Measurements from ENCODE around the gene CARD14. TPM values are rescaled to one million over a fixed set of nuclear protein-coding genes. Genes with fewer than 3 reads are reported as not detected.

Gene CARD14
- total and polyA plus RNA-seq, 5 donors from 2014 or later, result 0.12 to 0.48 TPM; not detected in 3

- no peak overlapping the region for H3K4me3 ChIP-seq (ENCODE audit: low read depth, low read length)
- DNase-seq (no peak), ATAC-seq (ENCODE audit: low read depth in 2 of 2) (no peak)
- no peak overlapping the region for H3K27ac ChIP-seq (ENCODE audit: insufficient read depth, low read length, poor library complexity, severe bottlenecking)
- Mint-ChIP-seq H3K27me3 (peaks cover 5% of the 10 kb centered on the region), H3K27ac (no peak overlapping the region), H3K4me1 (no peaks in the 10 kb centered on the region), H3K4me3 (no peak overlapping the region), H3K9me3 (no peaks in the 10 kb centered on the region), H3K36me3 (no peaks in the 10 kb centered on the region)
- no peaks in the 10 kb centered on the region for H3K9me3 ChIP-seq (ENCODE audit: control insufficient read depth in 2 of 2, low read length in 2 of 2)
- no peaks in the 10 kb centered on the region for H3K27me3 ChIP-seq (ENCODE audit: control insufficient read depth, insufficient read depth, low read length)
- H3K4me1 ChIP-seq (ENCODE audit: control insufficient read depth, insufficient read depth, low read length, poor library complexity, severe bottlenecking), result no peaks in the 10 kb centered on the region
- no peaks in the 10 kb centered on the region for H3K36me3 ChIP-seq (ENCODE audit: control insufficient read depth, insufficient read depth, low read length)
Observed at GRCh38 chr17:80181431-80181830, 11.6 kb downstream of the CARD14 start.

GRCh38 chr17:80182118-80182844 lies 12.5 kb downstream of the CARD14 start:
- Histone ChIP-seq H3K4me1 (ENCODE audit: control insufficient read depth, insufficient read depth, low read length, poor library complexity, severe bottlenecking) (no peaks in the 10 kb centered on the region), H3K36me3 (ENCODE audit: control insufficient read depth, insufficient read depth, low read length) (no peaks in the 10 kb centered on the region), H3K27ac (ENCODE audit: insufficient read depth, low read length, poor library complexity, severe bottlenecking) (no peak overlapping the region), H3K27me3 (ENCODE audit: control insufficient read depth, insufficient read depth, low read length) (no peaks in the 10 kb centered on the region), H3K9me3 (ENCODE audit: control insufficient read depth in 2 of 2, low read length in 2 of 2) (no peaks in the 10 kb centered on the region), H3K4me3 (ENCODE audit: low read depth, low read length) (no peak overlapping the region)
- Mint-ChIP-seq H3K4me3 (no peak overlapping the region), H3K4me1 (no peaks in the 10 kb centered on the region), H3K27me3 (peaks cover 13% of the 10 kb centered on the region), H3K9me3 (no peaks in the 10 kb centered on the region), H3K27ac (peak overlapping the region in 1 of 3 donors; percentile 26), H3K36me3 (no peaks in the 10 kb centered on the region)
- DNase-seq, result no peak
- ATAC-seq (ENCODE audit: low read depth in 2 of 2), result no peak

GRCh38 chr17:80182845-80183223 lies 13.0 kb downstream of the CARD14 start:
- no peaks in the 10 kb centered on the region for H3K4me1 Mint-ChIP-seq
- peaks cover 16% of the 10 kb centered on the region for H3K27me3 Mint-ChIP-seq
- Histone ChIP-seq H3K4me1 (ENCODE audit: control insufficient read depth, insufficient read depth, low read length, poor library complexity, severe bottlenecking) (no peaks in the 10 kb centered on the region), H3K27ac (ENCODE audit: insufficient read depth, low read length, poor library complexity, severe bottlenecking) (no peak overlapping the region), H3K4me3 (ENCODE audit: low read depth, low read length) (no peak overlapping the region), H3K9me3 (ENCODE audit: control insufficient read depth in 2 of 2, low read length in 2 of 2) (no peaks in the 10 kb centered on the region), H3K27me3 (ENCODE audit: control insufficient read depth, insufficient read depth, low read length) (no peaks in the 10 kb centered on the region), H3K36me3 (ENCODE audit: control insufficient read depth, insufficient read depth, low read length) (no peaks in the 10 kb centered on the region)
- H3K9me3 Mint-ChIP-seq, result no peaks in the 10 kb centered on the region
- no peaks in the 10 kb centered on the region for H3K36me3 Mint-ChIP-seq
- no peak for ATAC-seq (ENCODE audit: low read depth in 2 of 2)
- no peak overlapping the region for H3K27ac Mint-ChIP-seq
- DNase-seq, result no peak
- H3K4me3 Mint-ChIP-seq, result no peak overlapping the region

GRCh38 chr17:80183581-80184422 lies 14.0 kb downstream of the CARD14 start:
- Mint-ChIP-seq H3K27ac (no peak overlapping the region), H3K9me3 (no peaks in the 10 kb centered on the region), H3K27me3 (peaks cover 16% of the 10 kb centered on the region), H3K36me3 (no peaks in the 10 kb centered on the region), H3K4me1 (no peaks in the 10 kb centered on the region), H3K4me3 (no peak overlapping the region)
- Histone ChIP-seq H3K27me3 (ENCODE audit: control insufficient read depth, insufficient read depth, low read length) (no peaks in the 10 kb centered on the region), H3K4me1 (ENCODE audit: control insufficient read depth, insufficient read depth, low read length, poor library complexity, severe bottlenecking) (no peaks in the 10 kb centered on the region), H3K36me3 (ENCODE audit: control insufficient read depth, insufficient read depth, low read length) (no peaks in the 10 kb centered on the region), H3K4me3 (ENCODE audit: low read depth, low read length) (no peak overlapping the region), H3K9me3 (ENCODE audit: control insufficient read depth in 2 of 2, low read length in 2 of 2) (no peaks in the 10 kb centered on the region), H3K27ac (ENCODE audit: insufficient read depth, low read length, poor library complexity, severe bottlenecking) (no peak overlapping the region)
- DNase-seq (no peak), ATAC-seq (ENCODE audit: low read depth in 2 of 2) (no peak)

GRCh38 chr17:80184423-80184714 lies 14.5 kb downstream of the CARD14 start:
- no peak overlapping the region for H3K27ac ChIP-seq (ENCODE audit: insufficient read depth, low read length, poor library complexity, severe bottlenecking)
- no peaks in the 10 kb centered on the region for H3K9me3 ChIP-seq (ENCODE audit: control insufficient read depth in 2 of 2, low read length in 2 of 2)
- no peaks in the 10 kb centered on the region for H3K36me3 ChIP-seq (ENCODE audit: control insufficient read depth, insufficient read depth, low read length)
- no peak overlapping the region for H3K4me3 Mint-ChIP-seq
- no peak for ATAC-seq (ENCODE audit: low read depth in 2 of 2)
- no peak overlapping the region for H3K27ac Mint-ChIP-seq
- no peak for DNase-seq
- no peak overlapping the region for H3K4me3 ChIP-seq (ENCODE audit: low read depth, low read length)
- H3K9me3 Mint-ChIP-seq, result no peaks in the 10 kb centered on the region
- no peaks in the 10 kb centered on the region for H3K4me1 ChIP-seq (ENCODE audit: control insufficient read depth, insufficient read depth, low read length, poor library complexity, severe bottlenecking)
- peaks cover 16% of the 10 kb centered on the region for H3K27me3 Mint-ChIP-seq
- no peaks in the 10 kb centered on the region for H3K4me1 Mint-ChIP-seq
- no peaks in the 10 kb centered on the region for H3K27me3 ChIP-seq (ENCODE audit: control insufficient read depth, insufficient read depth, low read length)
- H3K36me3 Mint-ChIP-seq, result no peaks in the 10 kb centered on the region

GRCh38 chr17:80185968-80186367 lies 16.1 kb downstream of the CARD14 start:
- Histone ChIP-seq H3K27me3 (ENCODE audit: control insufficient read depth, insufficient read depth, low read length) (no peaks in the 10 kb centered on the region), H3K36me3 (ENCODE audit: control insufficient read depth, insufficient read depth, low read length) (no peaks in the 10 kb centered on the region), H3K27ac (ENCODE audit: insufficient read depth, low read length, poor library complexity, severe bottlenecking) (no peak overlapping the region), H3K4me3 (ENCODE audit: low read depth, low read length) (no peak overlapping the region), H3K4me1 (ENCODE audit: control insufficient read depth, insufficient read depth, low read length, poor library complexity, severe bottlenecking) (no peaks in the 10 kb centered on the region), H3K9me3 (ENCODE audit: control insufficient read depth in 2 of 2, low read length in 2 of 2) (no peaks in the 10 kb centered on the region)
- Mint-ChIP-seq H3K36me3 (no peaks in the 10 kb centered on the region), H3K4me1 (no peaks in the 10 kb centered on the region), H3K27me3 (peaks cover 12% of the 10 kb centered on the region), H3K9me3 (no peaks in the 10 kb centered on the region), H3K4me3 (no peak overlapping the region), H3K27ac (no peak overlapping the region)
- ATAC-seq (ENCODE audit: low read depth in 2 of 2) (no peak), DNase-seq (no peak)

- ATAC-seq (ENCODE audit: low read depth in 2 of 2) (no peak), DNase-seq (no peak)
- Mint-ChIP-seq H3K27me3 (peaks cover 12% of the 10 kb centered on the region), H3K27ac (peak overlapping the region in 1 of 3 donors; percentile 39), H3K4me3 (no peak overlapping the region), H3K36me3 (no peaks in the 10 kb centered on the region), H3K4me1 (no peaks in the 10 kb centered on the region), H3K9me3 (no peaks in the 10 kb centered on the region)
- no peaks in the 10 kb centered on the region for H3K4me1 ChIP-seq (ENCODE audit: control insufficient read depth, insufficient read depth, low read length, poor library complexity, severe bottlenecking)
- no peak overlapping the region for H3K27ac ChIP-seq (ENCODE audit: insufficient read depth, low read length, poor library complexity, severe bottlenecking)
- H3K9me3 ChIP-seq (ENCODE audit: control insufficient read depth in 2 of 2, low read length in 2 of 2), result no peaks in the 10 kb centered on the region
- no peaks in the 10 kb centered on the region for H3K27me3 ChIP-seq (ENCODE audit: control insufficient read depth, insufficient read depth, low read length)
- no peaks in the 10 kb centered on the region for H3K36me3 ChIP-seq (ENCODE audit: control insufficient read depth, insufficient read depth, low read length)
- no peak overlapping the region for H3K4me3 ChIP-seq (ENCODE audit: low read depth, low read length)
Observed at GRCh38 chr17:80187090-80187489, 17.3 kb downstream of the CARD14 start.

GRCh38 chr17:80187515-80187941 lies 17.7 kb downstream of the CARD14 start:
- Mint-ChIP-seq H3K27ac (no peak overlapping the region), H3K4me3 (no peak overlapping the region), H3K4me1 (no peaks in the 10 kb centered on the region), H3K9me3 (no peaks in the 10 kb centered on the region), H3K36me3 (no peaks in the 10 kb centered on the region), H3K27me3 (peaks cover 12% of the 10 kb centered on the region)
- no peak overlapping the region for H3K4me3 ChIP-seq (ENCODE audit: low read depth, low read length)
- no peaks in the 10 kb centered on the region for H3K9me3 ChIP-seq (ENCODE audit: control insufficient read depth in 2 of 2, low read length in 2 of 2)
- no peak overlapping the region for H3K27ac ChIP-seq (ENCODE audit: insufficient read depth, low read length, poor library complexity, severe bottlenecking)
- DNase-seq (no peak), ATAC-seq (ENCODE audit: low read depth in 2 of 2) (no peak)
- no peaks in the 10 kb centered on the region for H3K36me3 ChIP-seq (ENCODE audit: control insufficient read depth, insufficient read depth, low read length)
- H3K27me3 ChIP-seq (ENCODE audit: control insufficient read depth, insufficient read depth, low read length), result no peaks in the 10 kb centered on the region
- no peaks in the 10 kb centered on the region for H3K4me1 ChIP-seq (ENCODE audit: control insufficient read depth, insufficient read depth, low read length, poor library complexity, severe bottlenecking)

Data from CD4-positive, CD25-positive, alpha-beta regulatory T cell (primary cell).